VCaP (cell line): ENCODE results near the gene SPG7.

ENCODE experiments used
- H3K27ac ChIP-seq: fragments of 450-650 bp; 2 replicates; pipeline ENCODE4 v1.5.1; 2017
- CTCF ChIP-seq: fragments of 450-650 bp; conservative IDR thresholded peaks from 2 replicates; pipeline ENCODE4 v1.5.1; 2017; ENCODE audit warnings: mild to moderate bottlenecking, moderate library complexity

The SPG7 gene

GRCh38 chr16:89536371-89536770 is 28.2 kb downstream of the SPG7 start:
- no peak overlapping the region for H3K27ac ChIP-seq
- no peak for TF ChIP-seq CTCF

GRCh38 chr16:89536886-89537548 is 28.8 kb downstream of the SPG7 start:
- no peak overlapping the region for H3K27ac ChIP-seq
- no peak for TF ChIP-seq CTCF

- no peak overlapping the region for H3K27ac ChIP-seq
- TF ChIP-seq CTCF = no peak
Measured at GRCh38 chr16:89537549-89537925, 29.3 kb downstream of the SPG7 start.

GRCh38 chr16:89538286-89538685 is 30.1 kb downstream of the SPG7 start:
- no peak overlapping the region for H3K27ac ChIP-seq
- no peak for TF ChIP-seq CTCF

GRCh38 chr16:89540557-89540956 is 32.4 kb downstream of the SPG7 start:
- no peak for TF ChIP-seq CTCF
- no peak overlapping the region for H3K27ac ChIP-seq

- TF ChIP-seq CTCF = no peak
- H3K27ac ChIP-seq = no peak overlapping the region
Measured at GRCh38 chr16:89541792-89542191, 33.6 kb downstream of the SPG7 start.

GRCh38 chr16:89544113-89544512 is 35.9 kb downstream of the SPG7 start:
- no peak overlapping the region for H3K27ac ChIP-seq
- no peak for TF ChIP-seq CTCF
